Left lung (tissue), 10 donors: ENCODE data around the gene ZNF223. TPM values are rescaled to one million over a fixed set of nuclear protein-coding genes. Genes with fewer than 3 reads are reported as not detected.

Source experiments
- ATAC-seq: fragments of 200-7000 bp; cut with Tn5 transposase; one replicate; pipeline ENCODE4 v1.9.1; 2020; ENCODE audit warnings: moderate library complexity
- DNase-seq, 4 donors: peaks; one replicate each; pipeline ENCODE4 v3.0.0-alpha.2; 2013 to 2020
- H3K27ac ChIP-seq, 2 donors: fragments of 200-600 bp; sonication (generic) in 1 of 2; one replicate each; pipeline versions ENCODE4 v1.5.0 to v1.8.0; 2020 to 2021
- H3K27me3 ChIP-seq, 2 donors: fragments of 200-600 bp; sonication (generic) in 1 of 2; one replicate each; pipeline versions ENCODE4 v1.5.0 to v1.8.0; 2020 to 2021
- H3K36me3 ChIP-seq, 2 donors: fragments of 200-600 bp; sonication (generic) in 1 of 2; one replicate each; pipeline versions ENCODE4 v1.5.0 to v1.8.0; 2020 to 2021
- H3K4me1 ChIP-seq, 2 donors: fragments of 200-600 bp; one replicate each; pipeline ENCODE4 v1.8.0; 2021
- H3K4me3 ChIP-seq, 2 donors: fragments of 200-600 bp; sonication (generic) in 1 of 2; one replicate each; pipeline versions ENCODE4 v1.5.0 to v1.8.0; 2020 to 2021; ENCODE audit warnings: mild to moderate bottlenecking in 1 of 2
- H3K9me3 ChIP-seq, 2 donors: fragments of 200-600 bp; sonication (generic) in 1 of 2; one replicate each; pipeline versions ENCODE4 v1.5.0 to v1.8.0; 2020 to 2021
- CTCF ChIP-seq, 2 donors: fragments of 200-600 bp; sonication (generic) in 1 of 2; IDR thresholded peaks; one replicate each; pipeline versions ENCODE4 v1.5.0 to v1.8.0; 2021; ENCODE audit warnings: antibody characterized with exemption in 2 of 2
- intact Hi-C, 2 donors: fragments of 100-400 bp; cut with DNase I; formaldehyde crosslinking; loops; one replicate each; pipeline versions ENCODE4 v1.11.2 to v1.14.2; 2022
- polyA plus RNA-seq, 6 donors: library from polyadenylated mRNA; unstranded; fragments of 120-200 nt; gene quantifications; one replicate each; pipeline ENCODE4 v1.2.1, GENCODE V29; 2013; ENCODE audit not compliant: insufficient read length in 6 of 6
- total RNA-seq, 2 donors: library from RNA; stranded (reverse); fragmentation: NEBNext Ultra II Directional; extraction: Animal tissue kit (Norgen Biotek cat#: 25700); gene quantifications; one replicate each; pipeline ENCODE4 v1.2.1, GENCODE V29; 2021
- donor health status: DM: no; HTN: yes; CAD: no.
- donor health status: DM: no; HTN: no; CAD: no.

The ZNF223 gene
- total and polyA plus RNA-seq, 8 donors, result 5.0 to 16.1 (median 13.6) TPM

- peaks cover 0 to 28% of the 10 kb centered on the region in 2 donors for H3K27me3 ChIP-seq
- H3K27ac ChIP-seq, result peak overlapping the region; percentile 33 to 70
- H3K4me3 ChIP-seq, result peak overlapping the region; percentile 65 to 89
- peaks cover 7 to 17% of the 10 kb centered on the region in 2 donors for H3K4me1 ChIP-seq
- H3K9me3 ChIP-seq, result peaks cover 0 to 34% of the 10 kb centered on the region in 2 donors
- no peak for TF ChIP-seq CTCF (IDR thresholded peaks at IDR 0.05)
- DNase-seq (peak in 1 of 4 donors; percentile 43), ATAC-seq (peak; percentile 73)
- H3K36me3 ChIP-seq, result peaks cover 0 to 12% of the 10 kb centered on the region in 2 donors
- intact Hi-C loops, result no loop called here
Measured at GRCh38 chr19:44050740-44051649, 841 bp upstream of the ZNF223 start.

DNA sequence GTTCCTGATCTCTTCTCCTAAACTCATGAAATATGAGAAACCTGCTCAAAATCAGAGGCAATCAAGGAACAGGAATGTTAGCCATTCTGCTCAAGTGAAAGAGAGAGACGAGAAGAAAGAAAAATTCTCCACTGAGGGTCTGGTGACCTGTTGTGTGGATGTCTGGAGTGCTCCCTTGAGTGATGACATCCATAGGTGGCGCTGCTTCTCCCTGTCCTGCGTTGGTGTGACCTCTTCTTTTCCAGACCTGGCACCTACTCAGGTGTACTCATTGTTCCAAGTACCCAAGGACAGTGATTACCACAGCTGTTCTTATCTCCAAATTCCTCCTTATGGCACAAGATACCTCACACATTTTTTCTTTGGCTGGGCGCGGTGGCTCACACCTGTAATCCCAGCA, 4.0 kb downstream of the ZNF223 start:
- Histone ChIP-seq H3K36me3 (peaks cover 0 to 57% of the 10 kb centered on the region in 2 donors), H3K27me3 (no peaks in the 10 kb centered on the region), H3K9me3 (peaks cover 0 to 54% of the 10 kb centered on the region in 2 donors), H3K27ac (no peak overlapping the region), H3K4me1 (peaks cover 7 to 16% of the 10 kb centered on the region in 2 donors), H3K4me3 (no peak overlapping the region)
- DNase-seq, result no peak
- TF ChIP-seq CTCF (IDR thresholded peaks at IDR 0.05), result no peak
- ATAC-seq, result no peak
- intact Hi-C loops, result no loop called here

GRCh38 chr19:44059229-44059628, 7.4 kb downstream of the ZNF223 start:
- ATAC-seq (no peak), DNase-seq (no peak)
- Histone ChIP-seq H3K36me3 (peaks cover 0 to 90% of the 10 kb centered on the region in 2 donors), H3K9me3 (peaks cover under 1 to 78% of the 10 kb centered on the region in 2 donors), H3K27me3 (no peaks in the 10 kb centered on the region), H3K27ac (no peak overlapping the region), H3K4me1 (no peaks in the 10 kb centered on the region), H3K4me3 (no peak overlapping the region)
- intact Hi-C loops, result no loop called here
- TF ChIP-seq CTCF (IDR thresholded peaks at IDR 0.05), result no peak

GRCh38 chr19:44061038-44061437, 9.2 kb downstream of the ZNF223 start:
- Histone ChIP-seq H3K36me3 (peaks cover 0 to 96% of the 10 kb centered on the region in 2 donors), H3K27me3 (no peaks in the 10 kb centered on the region), H3K27ac (no peak overlapping the region), H3K4me1 (no peaks in the 10 kb centered on the region), H3K4me3 (no peak overlapping the region), H3K9me3 (peaks cover 2 to 78% of the 10 kb centered on the region in 2 donors)
- no peak for TF ChIP-seq CTCF (IDR thresholded peaks at IDR 0.05)
- DNase-seq, result no peak
- intact Hi-C loops, result no loop called here
- no peak for ATAC-seq

DNA sequence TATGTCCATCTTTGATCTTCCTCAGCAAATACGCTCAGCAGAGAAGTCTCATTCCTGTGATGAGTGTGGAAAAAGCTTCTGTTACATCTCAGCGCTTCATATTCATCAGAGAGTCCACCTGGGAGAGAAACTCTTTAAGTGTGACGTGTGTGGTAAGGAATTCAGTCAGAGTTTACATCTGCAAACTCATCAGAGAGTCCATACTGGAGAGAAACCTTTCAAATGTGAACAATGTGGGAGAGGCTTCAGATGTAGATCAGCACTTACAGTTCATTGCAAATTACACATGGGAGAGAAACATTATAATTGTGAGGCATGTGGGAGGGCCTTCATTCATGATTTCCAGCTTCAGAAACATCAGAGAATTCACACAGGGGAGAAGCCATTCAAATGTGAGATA, 14.5 kb downstream of the ZNF223 start:
- peaks cover 2 to 96% of the 10 kb centered on the region in 2 donors for H3K9me3 ChIP-seq
- TF ChIP-seq CTCF (IDR thresholded peaks at IDR 0.05), result no peak
- H3K4me1 ChIP-seq, result peaks cover 0 to 1% of the 10 kb centered on the region in 2 donors
- no peaks in the 10 kb centered on the region for H3K27me3 ChIP-seq
- no peak overlapping the region for H3K27ac ChIP-seq
- peaks cover 0 to 65% of the 10 kb centered on the region in 2 donors for H3K36me3 ChIP-seq
- DNase-seq (no peak), ATAC-seq (no peak)
- intact Hi-C loops, result no loop called here
- no peak overlapping the region for H3K4me3 ChIP-seq
